COLO668 (cell line): ENCODE results near the gene RAB18.
"Not testable (repeated sequence)": the region's sequence is repeated elsewhere in the genome, so short reads cannot be mapped to it uniquely, and the experiment has no call there.

Source experiments
- DNase-seq: peaks from one replicate; lab custom pipeline; 2025; ENCODE audit not compliant: unreplicated experiment; lab: John Stamatoyannopoulos, UW

Gene RAB18

GRCh38 chr10:27504007-27504807, at the start of gene RAB18:
Gene RAB18, plus strand, starts transcription at chr10:27504304. Its CDS starts 66 bp downstream, at chr10:27504370.
- DNase-seq, result peak; percentile 94

GRCh38 chr10:27454837-27455236, 49.3 kb upstream of the RAB18 start:
- no peak for DNase-seq

GRCh38 chr10:27457261-27457945, 46.7 kb upstream of the RAB18 start:
- no peak for DNase-seq

- no peak for DNase-seq
Observed at GRCh38 chr10:27457966-27458365, 46.1 kb upstream of the RAB18 start.

GRCh38 chr10:27461312-27461711, 42.8 kb upstream of the RAB18 start:
- DNase-seq, result no peak

- DNase-seq, result no peak
Observed at GRCh38 chr10:27463961-27464360, 40.1 kb upstream of the RAB18 start.

- DNase-seq, result no peak
Observed at GRCh38 chr10:27464993-27465392, 39.1 kb upstream of the RAB18 start.

- not testable (repeated sequence) for DNase-seq
Observed at GRCh38 chr10:27465596-27465995, 38.5 kb upstream of the RAB18 start.

GRCh38 chr10:27470885-27471284, 33.2 kb upstream of the RAB18 start:
- no peak for DNase-seq

GRCh38 chr10:27474741-27475140, 29.4 kb upstream of the RAB18 start:
- no peak for DNase-seq

- DNase-seq, result no peak
Observed at GRCh38 chr10:27479016-27479415, 25.1 kb upstream of the RAB18 start.

GRCh38 chr10:27481486-27481885, 22.6 kb upstream of the RAB18 start:
- no peak for DNase-seq

GRCh38 chr10:27482984-27483956, 20.8 kb upstream of the RAB18 start:
- no peak for DNase-seq

- no peak for DNase-seq
Observed at GRCh38 chr10:27485368-27485767, 18.7 kb upstream of the RAB18 start.

GRCh38 chr10:27485986-27486385, 18.1 kb upstream of the RAB18 start:
- DNase-seq, result no peak

GRCh38 chr10:27490807-27491206, 13.3 kb upstream of the RAB18 start:
- no peak for DNase-seq

GRCh38 chr10:27494116-27494805, 9.8 kb upstream of the RAB18 start:
- no peak for DNase-seq

GRCh38 chr10:27496137-27496536, 8.0 kb upstream of the RAB18 start:
- DNase-seq, result no peak

GRCh38 chr10:27500096-27500495, 4.0 kb upstream of the RAB18 start:
- DNase-seq, result no peak

GRCh38 chr10:27500886-27501285, 3.2 kb upstream of the RAB18 start:
- DNase-seq, result no peak
